Activated gamma-delta T cell (primary cell): ENCODE data around the gene LILRA6.

ENCODE experiments used
- DNase-seq: peaks from one replicate; lab custom pipeline; 2025; lab: John Stamatoyannopoulos, UW

The LILRA6 gene

GRCh38 chr19:54188215-54188871, 54.2 kb downstream of the LILRA6 start:
- DNase-seq, result no peak

- no peak for DNase-seq
These were observed 55.6 kb downstream of the LILRA6 start for GRCh38 chr19:54186934-54187381.
